Transverse colon (tissue), 4 donors: Measurements from ENCODE around the gene AGAP1.

ENCODE experiments used
- CTCF ChIP-seq, 5 experiments: fragments of 200-600 bp in 3 of 5; fragments of 450-650 bp in 2 of 5; sonication (generic) in 3 of 5; IDR thresholded peaks; 1 replicate in 2 of 5; 2 replicates in 3 of 5; pipeline ENCODE4 v1.5.1; 2016 to 2017; ENCODE audit warnings: antibody characterized with exemption in 5 of 5, inconsistent platforms in 3 of 5, mild to moderate bottlenecking in 2 of 5, moderate library complexity in 1 of 5
- POLR2A ChIP-seq: fragments of 450-650 bp; IDR thresholded peaks from one replicate; pipeline ENCODE4 v1.6.1; 2016; ENCODE audit warnings: antibody characterized with exemption, mild to moderate bottlenecking, moderate library complexity
- POLR2AphosphoS5 ChIP-seq, 3 donors: sonication (generic); formaldehyde crosslinking; IDR thresholded peaks; one replicate each; pipeline ENCODE4 v1.6.1; 2016; ENCODE audit warnings: antibody characterized with exemption in 3 of 3

GRCh38 chr2:236093134-236093533, 599.3 kb downstream of the AGAP1 start:
- TF ChIP-seq CTCF (IDR thresholded peaks at IDR 0.05) (no peak), POLR2AphosphoS5 (IDR thresholded peaks at IDR 0.05) (no peak), POLR2A (no peak)
